IMR-90 (cell line): Measurements from ENCODE around the gene DOK3. TPM values are rescaled to one million over a fixed set of nuclear protein-coding genes. Genes with fewer than 3 reads are reported as not detected.

Experiments used
- ATAC-seq: fragments of 200-7000 bp; cut with Tn5 transposase; 2 replicates; pipeline ENCODE4 v1.9.1; 2020; ENCODE audit warnings: low read depth, mild to moderate bottlenecking, moderate library complexity
- BruUV-seq: library from RNA; stranded (reverse); fragments of 400-500 nt; replicated peaks from 2 replicates; lab custom pipeline; 2021; lab: Mats Ljungman, UMichigan
- CTCF ChIA-PET: fragments of 300-600 bp; formaldehyde crosslinking; extraction: SDS; loops from one replicate; lab custom pipeline; 2021; ENCODE audit warnings: antibody characterized with exemption; lab: Yijun Ruan, JAX
- POLR2A ChIA-PET: fragments of 300-600 bp; sonication (Branson Sonifier 250); formaldehyde crosslinking; loops from one replicate; lab custom pipeline; 2022; ENCODE audit warnings: antibody characterized with exemption; ENCODE audit not compliant: unreplicated experiment; lab: Charles Lee
- DNase-seq: peaks from one replicate; pipeline ENCODE4 v3.0.0; 2013
- H2AFZ ChIP-seq: replicated peaks from 2 replicates; pipeline ENCODE3; 2013; ENCODE audit warnings: low read length, mild to moderate bottlenecking; ENCODE audit not compliant: poor library complexity
- H2AK5ac ChIP-seq: 2 replicates; pipeline ENCODE4 v1.6.1; 2013; ENCODE audit warnings: low read depth, low read length, inconsistent platforms
- H2AK9ac ChIP-seq: replicated peaks from 2 replicates; pipeline ENCODE3; 2013; ENCODE audit warnings: mild to moderate bottlenecking, low read depth, low read length, moderate library complexity; ENCODE audit not compliant: poor library complexity
- H2BK120ac ChIP-seq: 2 replicates; pipeline ENCODE4 v1.6.1; 2013; ENCODE audit warnings: low read depth, low read length, inconsistent platforms
- H2BK15ac ChIP-seq: 3 replicates; pipeline ENCODE4 v1.6.1; 2013; ENCODE audit warnings: low read depth, low read length, inconsistent platforms
- H2BK20ac ChIP-seq: 2 replicates; pipeline ENCODE4 v1.6.1; 2013; ENCODE audit warnings: low read depth, mild to moderate bottlenecking, inconsistent platforms, low read length, moderate library complexity
- H2BK5ac ChIP-seq: 2 replicates; pipeline ENCODE4 v1.6.1; 2013; ENCODE audit warnings: mild to moderate bottlenecking, low read depth, low read length, inconsistent platforms; ENCODE audit not compliant: poor library complexity, severe bottlenecking
- H3K14ac ChIP-seq: replicated peaks from 2 replicates; pipeline ENCODE4 v1.6.1; 2013; ENCODE audit warnings: low read depth, low read length, inconsistent platforms
- H3K18ac ChIP-seq: 2 replicates; pipeline ENCODE4 v1.6.1; 2013; ENCODE audit warnings: low read depth, low read length, control low read depth
- H3K23ac ChIP-seq: 2 replicates; pipeline ENCODE4 v1.6.1; 2013; ENCODE audit warnings: low read depth, low read length, inconsistent platforms
- H3K27ac ChIP-seq: 2 replicates; pipeline ENCODE4 v1.5.1; 2013; ENCODE audit warnings: mild to moderate bottlenecking, control low read depth, low read length; ENCODE audit not compliant: insufficient read depth
- H3K27me3 ChIP-seq: 2 replicates; pipeline ENCODE4 v1.6.1; 2013; ENCODE audit warnings: low read length; ENCODE audit not compliant: control insufficient read depth, insufficient read depth
- H3K36me3 ChIP-seq: 2 replicates; pipeline ENCODE4 v1.6.1; 2013; ENCODE audit warnings: low read length, mixed read lengths; ENCODE audit not compliant: control insufficient read depth, insufficient read depth
- H3K4ac ChIP-seq: 2 replicates; pipeline ENCODE4 v1.6.1; 2013; ENCODE audit warnings: low read depth, low read length, inconsistent platforms
- H3K4me1 ChIP-seq: 2 replicates; pipeline ENCODE4 v1.6.1; 2013; ENCODE audit warnings: low read length, mixed read lengths; ENCODE audit not compliant: control insufficient read depth, insufficient read depth
- H3K4me2 ChIP-seq: 2 replicates; pipeline ENCODE4 v1.6.1; 2013; ENCODE audit warnings: low read depth, mild to moderate bottlenecking, control low read depth, low read length, moderate library complexity
- H3K4me3 ChIP-seq: 2 replicates; pipeline ENCODE4 v1.5.1; 2013; ENCODE audit warnings: low read depth, mild to moderate bottlenecking, control low read depth, low read length, moderate library complexity; ENCODE audit not compliant: insufficient read depth
- H3K56ac ChIP-seq: 2 replicates; pipeline ENCODE4 v1.6.1; 2013; ENCODE audit warnings: low read length, inconsistent platforms; ENCODE audit not compliant: insufficient read depth; ENCODE audit errors: extremely low read depth
- H3K79me1 ChIP-seq, 2 experiments: 2 replicates each; pipeline ENCODE4 v1.6.1; 2013; ENCODE audit warnings: low read length in 2 of 2, inconsistent platforms in 1 of 2, low read depth in 1 of 2
- H3K9ac ChIP-seq: 2 replicates; pipeline ENCODE4 v1.6.1; 2013; ENCODE audit warnings: low read depth, low read length, control low read depth
- H3K9me1 ChIP-seq: 2 replicates; pipeline ENCODE4 v1.6.1; 2013; ENCODE audit warnings: low read length, inconsistent platforms; ENCODE audit not compliant: insufficient read depth
- H3K9me3 ChIP-seq: 2 replicates; pipeline ENCODE4 v1.6.1; 2013; ENCODE audit warnings: low read length; ENCODE audit not compliant: control insufficient read depth, insufficient read depth
- H4K20me1 ChIP-seq: 2 replicates; pipeline ENCODE4 v1.6.1; 2013; ENCODE audit warnings: low read length, inconsistent platforms; ENCODE audit not compliant: insufficient read depth
- H4K5ac ChIP-seq: 2 replicates; pipeline ENCODE4 v1.6.1; 2013; ENCODE audit warnings: mild to moderate bottlenecking, low read depth, low read length, control low read depth
- H4K8ac ChIP-seq, 2 experiments: 2 replicates each; pipeline ENCODE4 v1.6.1; 2013; ENCODE audit warnings: low read depth in 2 of 2, low read length in 2 of 2, control low read depth in 1 of 2, inconsistent platforms in 1 of 2
- H4K91ac ChIP-seq: 2 replicates; pipeline ENCODE4 v1.6.1; 2013; ENCODE audit warnings: low read depth, low read length, inconsistent platforms; ENCODE audit not compliant: insufficient read depth
- CHD1 ChIP-seq: IDR thresholded peaks from 2 replicates; pipeline ENCODE4 v1.6.1; 2012; ENCODE audit warnings: low read depth, low read length, improper control_type of control experiment
- FOS ChIP-seq: fragments of 150-350 bp; IDR thresholded peaks from 2 replicates; pipeline ENCODE4 v1.6.1; 2016; ENCODE audit warnings: low read depth, low read length
- MAFK ChIP-seq: IDR thresholded peaks from 2 replicates; pipeline ENCODE4 v1.6.1; 2012; ENCODE audit warnings: low read depth, low read length, improper control_type of control experiment
- POLR2A ChIP-seq: IDR thresholded peaks from 2 replicates; pipeline ENCODE4 v1.6.1; 2012; ENCODE audit warnings: mild to moderate bottlenecking, low read depth, low read length
- RFX5 ChIP-seq: IDR thresholded peaks from 2 replicates; pipeline ENCODE4 v1.8.0; 2012; ENCODE audit warnings: low read depth, mild to moderate bottlenecking, low read length, moderate library complexity
- SMC3 ChIP-seq: fragments of 150-350 bp; IDR thresholded peaks from 2 replicates; pipeline ENCODE4 v1.6.1; 2016; ENCODE audit warnings: low read depth, mild to moderate bottlenecking, antibody characterized with exemption, low read length, moderate library complexity
- WGBS, 2 experiments: methylation state at CpG; one replicate each; pipeline versions ENCODE4 v1.1.5 to v1.1.7; 2013; ENCODE audit warnings: missing lambda C conversion rate in 2 of 2; ENCODE audit not compliant: insufficient read length in 1 of 2; ENCODE audit errors: extremely low coverage in 2 of 2; 5-methylcytosine and 5-hydroxymethylcytosine counted together
- dilution Hi-C: fragments of 300-500 bp; cut with HindIII; formaldehyde crosslinking; loops from one replicate; pipeline ENCODE4 v1.14.3; 2018; ENCODE audit warnings: low sequenced_read_pairs; ENCODE audit not compliant: unreplicated experiment
- in situ Hi-C: fragments of 300-500 bp; cut with MboI; formaldehyde crosslinking; loops from 3 replicates; pipeline ENCODE4 v1.14.3; 2019; ENCODE audit warnings: low sequenced_read_pairs, inconsistent platforms, mixed read lengths
- intact Hi-C: fragments of 100-400 bp; cut with micrococcal nuclease; formaldehyde crosslinking; loops from 2 replicates; pipeline ENCODE4 v1.10.0; 2022
- polyA plus RNA-seq, 3 experiments: library from polyadenylated mRNA; depleted of rRNA; stranded (reverse); fragments of >200 nt; gene quantifications; 2 replicates each; pipeline ENCODE4 v1.2.3, GENCODE V29; 2012; ENCODE audit warnings: low replicate concordance in 1 of 3
- total RNA-seq: library from RNA; depleted of rRNA; stranded (reverse); fragments of >200 nt; gene quantifications from 2 replicates; pipeline ENCODE4 v1.2.3, GENCODE V29; 2012

Gene DOK3
- total and polyA plus RNA-seq, 2 of the 4 experiments (the other 2 are of a cell fraction): 0.54 to 3.9 TPM

DNA sequence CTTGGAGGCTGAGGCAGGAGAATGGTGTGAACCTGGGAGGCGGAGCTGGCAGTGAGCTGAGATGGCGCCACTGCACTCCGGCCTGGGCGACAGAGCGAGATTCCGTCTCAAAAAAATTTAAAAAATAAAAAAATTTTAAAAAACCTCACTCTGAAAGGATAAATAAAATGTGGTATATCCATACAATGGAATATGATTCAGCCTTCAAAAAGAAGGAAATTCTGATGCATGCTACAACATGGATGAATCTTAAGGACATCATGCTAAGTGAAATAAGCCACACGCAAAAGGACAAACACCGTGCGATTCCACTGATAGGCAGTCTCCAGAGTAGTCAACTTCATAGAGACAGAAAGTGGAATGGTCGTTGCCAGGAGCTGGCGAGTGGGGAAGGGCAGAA, 44.6 kb downstream of the DOK3 start:
- no TSS peak for BruUV-seq
- Histone ChIP-seq H3K18ac (no peak overlapping the region), H2AK9ac (no peak overlapping the region), H2AK5ac (no peak overlapping the region), H3K14ac (no peak overlapping the region), H3K4me1 (peaks cover 17% of the 10 kb centered on the region), H3K56ac (no peak overlapping the region), H3K4me2 (no peak overlapping the region), H3K79me1 (peaks cover 35 to 72% of the 10 kb centered on the region in 2 experiments), H3K36me3 (peaks cover 61% of the 10 kb centered on the region), H3K23ac (no peak overlapping the region), H2BK5ac (no peak overlapping the region), H3K4me3 (no peak overlapping the region), H4K8ac (no peak overlapping the region), H2BK15ac (no peak overlapping the region), H3K4ac (no peak overlapping the region), H4K91ac (no peak overlapping the region), H3K27me3 (no peaks in the 10 kb centered on the region), H3K27ac (no peak overlapping the region), H4K20me1 (peaks cover 72% of the 10 kb centered on the region), H3K9me3 (no peaks in the 10 kb centered on the region), H2AFZ (no peak overlapping the region), H2BK120ac (no peak overlapping the region), H4K5ac (no peak overlapping the region), H3K9ac (no peak overlapping the region), H3K9me1 (peaks cover 18% of the 10 kb centered on the region), H2BK20ac (no peak overlapping the region)
- in situ Hi-C loops (no loop called here), dilution Hi-C loops (no loop called here), intact Hi-C loops (no loop called here)
- CTCF ChIA-PET: interaction anchor here (1.6 kb wide), 1 partner anchor 96 kb away, joined by 3 read pairs; no protein-coding TSS in a partner anchor
- TF ChIP-seq POLR2A: no peak
- no peak for TF ChIP-seq CHD1
- no peak for TF ChIP-seq SMC3
- no peak for TF ChIP-seq MAFK
- TF ChIP-seq RFX5: no peak
- TF ChIP-seq FOS: no peak
- DNase-seq: no peak
- no peak for ATAC-seq
- POLR2A ChIA-PET: no interaction called here
- WGBS, 2 experiments: 90% methylated on average over 3 of the region's 11 CpGs; no CpG with 5 or more reads in 1 of the 2 experiments
